HG02973 (cell line): Measurements from ENCODE around the gene OTULIN.

Experiments used
- ATAC-seq: cut with Tn5 transposase; IDR thresholded peaks from one replicate; pipeline ENCODE4 v1.9.1; 2021; ENCODE audit warnings: moderate library complexity; ENCODE audit not compliant: unreplicated experiment

The OTULIN gene

DNA sequence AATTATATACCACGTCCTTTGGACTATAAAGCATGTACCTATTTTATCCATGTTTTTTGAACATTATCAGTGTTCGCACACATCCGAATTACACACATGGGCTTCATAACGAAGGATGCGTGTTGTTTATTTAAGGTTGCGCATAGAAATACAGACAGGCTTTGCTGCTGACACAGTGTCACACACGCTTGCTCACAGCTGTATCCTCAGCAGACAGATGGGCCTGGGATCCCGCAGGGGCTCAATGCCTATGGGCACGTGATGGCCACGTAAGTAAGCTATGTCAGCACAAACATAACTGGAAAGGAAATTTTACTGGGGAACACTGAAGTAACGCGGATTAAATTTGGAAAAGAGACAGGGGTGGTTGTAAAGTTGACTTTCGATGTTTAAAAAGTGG is 76.6 kb downstream of the OTULIN start:
- ATAC-seq, result no peak

DNA sequence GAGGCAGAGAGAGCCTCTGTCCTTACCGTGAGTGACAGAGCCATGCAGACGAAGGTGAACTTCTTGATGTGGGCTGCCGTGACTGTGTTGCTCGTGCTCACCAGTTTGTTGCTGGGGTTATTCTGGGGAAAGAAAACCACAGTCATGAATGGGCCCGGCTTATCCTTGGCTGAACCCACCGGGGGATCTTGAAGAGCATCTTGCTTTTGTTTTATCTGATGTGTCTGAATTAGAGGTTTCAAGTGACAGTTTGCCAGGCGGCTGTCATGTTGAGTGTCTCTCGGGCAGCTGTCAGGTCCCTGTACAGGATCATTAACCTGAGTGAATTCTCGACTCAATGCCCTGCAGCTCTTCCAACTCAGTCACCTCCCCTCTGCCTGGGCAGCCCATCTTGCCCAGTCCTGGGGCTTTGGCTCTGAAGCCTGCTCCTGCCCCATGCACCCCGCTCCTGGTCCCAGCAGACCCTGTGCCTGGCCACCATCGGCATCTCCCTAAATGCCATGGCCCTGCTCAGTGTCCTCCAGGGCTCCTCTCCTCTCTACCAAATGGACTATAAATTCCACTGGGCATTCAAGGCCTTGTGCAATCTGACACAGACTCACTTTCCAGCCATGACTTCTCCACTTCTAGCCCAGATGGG is 77.4 kb downstream of the OTULIN start:
- no peak for ATAC-seq

DNA sequence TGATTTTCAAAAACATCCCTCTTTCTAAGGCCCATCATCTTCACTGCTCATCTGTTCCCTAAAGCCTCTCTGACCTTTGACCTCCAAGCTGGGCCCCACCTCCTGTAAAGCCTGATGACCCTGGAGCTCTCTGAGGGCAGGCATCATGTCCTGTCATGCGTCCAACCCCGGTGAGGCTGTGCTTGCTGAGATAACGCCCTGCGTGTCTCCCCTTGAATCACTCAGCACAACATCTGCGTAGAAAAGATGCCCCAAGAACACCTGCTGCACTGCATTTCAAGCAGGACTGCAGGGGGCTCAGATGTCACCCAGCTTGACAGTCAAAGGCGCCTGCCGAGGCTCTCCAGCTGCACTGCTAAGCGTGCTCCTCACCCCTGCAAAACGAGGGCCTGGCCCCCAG is 78.0 kb downstream of the OTULIN start:
- ATAC-seq, result no peak

DNA sequence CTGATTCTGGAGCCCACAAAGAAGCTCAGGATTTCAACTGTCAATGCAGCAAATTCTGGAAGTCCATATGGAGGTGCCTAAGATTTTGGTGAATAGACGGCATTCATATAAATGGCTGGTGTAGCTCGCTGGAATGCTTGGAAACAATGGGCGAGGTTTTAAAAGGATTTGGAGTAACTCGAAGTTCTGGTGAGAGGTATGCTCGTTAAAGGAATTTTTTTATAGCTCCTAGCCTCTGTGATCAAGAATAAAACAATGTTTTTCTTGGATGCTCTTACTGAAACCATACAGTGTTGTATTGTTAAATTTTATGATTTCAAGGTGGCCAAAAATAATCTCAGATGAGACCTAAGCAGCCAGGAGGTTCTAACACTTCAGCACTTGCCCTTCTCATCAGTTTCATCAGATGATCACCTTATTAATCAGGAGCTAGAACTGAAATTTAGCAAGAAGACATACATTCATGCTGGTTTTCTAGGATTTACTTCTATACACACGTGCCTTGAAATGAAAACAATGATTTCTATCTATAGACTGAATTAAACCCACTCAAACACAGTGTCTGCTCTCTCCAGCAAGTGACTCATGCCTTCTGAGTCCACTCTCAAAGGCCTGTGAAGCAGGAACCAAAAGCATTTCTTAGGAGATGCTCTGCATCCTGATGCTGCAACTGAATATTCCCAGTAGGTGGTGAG is 79.2 kb downstream of the OTULIN start:
- no peak for ATAC-seq

DNA sequence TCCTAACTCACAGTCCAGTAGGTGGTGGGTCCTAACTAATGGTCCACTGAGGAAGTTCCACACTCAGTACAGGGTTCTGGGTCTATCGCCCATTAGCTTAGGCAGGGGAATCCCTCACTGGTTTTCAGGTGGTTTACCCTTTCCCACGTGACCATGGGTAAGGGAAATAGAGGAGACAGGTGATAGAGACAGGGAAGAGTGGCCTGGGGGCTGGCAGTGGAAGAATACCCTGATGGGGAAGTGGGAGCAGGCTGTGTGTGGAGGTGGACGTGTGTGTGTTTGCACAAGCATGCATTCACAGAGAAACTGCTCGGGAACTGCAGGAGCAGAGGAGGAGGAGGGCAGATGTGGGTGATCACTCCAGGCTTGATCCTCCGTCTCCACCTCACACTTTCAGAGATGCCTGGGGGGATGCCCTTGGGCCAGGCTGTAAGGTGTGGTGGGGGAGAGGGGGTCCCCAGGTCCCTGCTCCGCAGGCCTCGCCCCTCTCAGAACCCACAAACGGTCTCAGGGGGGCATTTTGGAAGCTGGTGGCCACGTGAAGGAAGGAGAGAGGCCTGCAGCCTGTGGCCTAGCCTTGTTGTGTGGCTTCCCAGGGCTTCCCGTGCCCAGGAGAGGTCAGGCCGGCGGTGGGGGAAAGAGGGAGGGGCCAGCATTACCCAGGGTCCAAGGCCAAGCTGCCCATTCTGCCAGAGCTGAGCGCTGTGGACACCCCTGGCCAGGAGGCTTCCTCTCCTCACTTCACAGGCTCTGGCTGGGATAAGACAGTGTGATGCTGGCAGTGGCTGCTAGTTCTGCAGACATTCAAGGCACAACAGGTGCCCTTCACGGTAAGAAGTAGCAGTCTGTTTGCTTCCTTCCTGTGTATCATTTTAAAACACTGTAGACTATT is 80.0 kb downstream of the OTULIN start:
- no peak for ATAC-seq

DNA sequence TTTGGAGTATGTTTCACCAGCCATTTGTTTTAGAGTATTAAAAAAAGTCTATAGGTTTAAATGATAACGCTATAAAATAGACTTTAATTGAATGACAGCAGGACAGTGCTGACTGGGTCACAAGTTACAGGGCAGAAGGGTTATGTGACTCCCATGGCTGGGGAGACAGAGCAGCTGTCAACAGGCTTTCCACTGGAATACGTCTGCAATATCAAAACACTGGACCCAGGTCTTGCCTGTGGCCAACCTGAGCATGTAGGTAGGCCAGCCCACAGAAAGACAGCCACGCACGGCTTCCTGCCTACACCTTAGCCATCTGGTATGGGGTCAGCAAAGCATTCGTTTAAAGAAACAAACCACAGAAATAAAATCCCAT is 80.7 kb downstream of the OTULIN start:
- no peak for ATAC-seq

DNA sequence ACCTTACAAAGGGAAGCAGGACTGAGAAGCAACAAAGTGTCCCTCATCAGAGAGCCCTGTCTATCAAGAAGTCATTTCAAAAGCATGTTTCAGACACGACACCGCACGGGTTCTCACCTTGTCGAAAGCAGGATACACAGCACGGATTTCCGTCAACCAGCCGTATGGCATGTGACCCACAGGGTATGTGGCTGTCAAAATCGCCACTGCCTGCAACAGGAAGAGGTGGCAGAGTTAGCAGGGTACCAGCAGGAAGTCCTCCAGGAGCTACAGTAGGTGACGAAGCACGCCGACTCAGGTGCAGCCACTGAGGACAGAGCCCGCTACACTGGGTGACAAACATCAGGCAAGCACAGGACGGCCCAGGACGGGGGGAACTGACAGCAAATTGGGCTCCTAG is 81.2 kb downstream of the OTULIN start:
- no peak for ATAC-seq

DNA sequence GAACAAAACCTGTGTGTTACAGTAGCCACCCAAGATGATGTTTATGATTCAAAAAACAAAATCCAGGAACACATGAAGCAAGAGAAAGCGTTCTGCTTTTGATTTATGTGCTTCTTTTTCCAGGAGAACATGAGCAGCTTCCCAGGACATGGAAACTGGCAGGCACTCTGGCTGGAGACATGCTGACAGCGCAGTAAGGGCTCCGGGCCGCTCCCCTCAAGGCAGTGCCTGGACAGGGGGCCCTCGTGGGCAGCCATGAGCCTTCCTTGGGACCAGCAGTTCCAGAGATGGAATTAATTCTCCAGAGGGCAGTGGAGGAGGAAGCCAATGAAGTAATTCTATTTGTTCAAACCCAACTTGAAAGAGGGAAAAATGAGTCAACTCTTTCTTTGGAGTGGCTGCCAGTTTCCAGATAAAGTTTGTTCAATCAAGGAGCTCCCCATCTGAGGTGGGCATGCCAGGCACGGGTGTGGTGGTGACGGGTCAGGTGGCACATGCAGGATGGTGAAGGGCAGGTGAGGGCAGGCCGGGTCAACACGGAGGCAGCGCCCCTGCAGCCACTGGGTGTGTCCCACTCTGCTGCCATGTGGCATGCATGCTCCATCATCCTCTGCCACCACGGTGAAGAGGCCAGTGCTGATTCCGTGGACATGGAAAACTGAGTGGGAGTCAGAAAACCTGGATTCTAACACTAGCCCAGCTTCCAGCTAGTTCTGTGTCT is 83.8 kb downstream of the OTULIN start:
- no peak for ATAC-seq
